Activated CD4-positive, alpha-beta T cell treated with anti-CD3 and anti-CD28 coated beads, Interleukin-2, amount 10 ng/mL, durations not matched to agents 7 days and 5 days (primary cell): Measurements from ENCODE around the gene THBS2. TPM values are rescaled to one million over a fixed set of nuclear protein-coding genes. Genes with fewer than 3 reads are reported as not detected.

ENCODE experiments used
- CTCF ChIA-PET: fragments of 350-600 bp; sonication (Branson Sonifier 250); formaldehyde crosslinking; loops from one replicate; lab custom pipeline; 2021; ENCODE audit warnings: antibody characterized with exemption; lab: Charles Lee
- POLR2A ChIA-PET: fragments of 350-600 bp; sonication (Branson Sonifier 250); formaldehyde crosslinking; loops from one replicate; lab custom pipeline; 2021; ENCODE audit warnings: antibody characterized with exemption; lab: Charles Lee
- DNase-seq: peaks from one replicate; pipeline ENCODE4 v3.0.0-alpha.2; 2020
- H3K27ac Mint-ChIP-seq: one replicate; pipeline ENCODE4 v1.8.0; 2021; ENCODE audit warnings: mild to moderate bottlenecking, moderate library complexity, mixed read lengths
- H3K27me3 Mint-ChIP-seq: one replicate; pipeline ENCODE4 v1.8.0; 2021; ENCODE audit warnings: mixed read lengths
- H3K36me3 Mint-ChIP-seq: one replicate; pipeline ENCODE4 v1.8.0; 2021; ENCODE audit warnings: low read depth, mixed read lengths
- H3K4me1 Mint-ChIP-seq: one replicate; pipeline ENCODE4 v1.8.0; 2021; ENCODE audit warnings: mixed read lengths
- H3K4me3 Mint-ChIP-seq: one replicate; pipeline ENCODE4 v1.8.0; 2021; ENCODE audit warnings: mild to moderate bottlenecking, moderate library complexity, mixed read lengths
- H3K9me3 Mint-ChIP-seq: one replicate; pipeline ENCODE4 v1.8.0; 2021; ENCODE audit warnings: mixed read lengths
- total RNA-seq, 2 experiments: library from RNA; stranded (reverse); gene quantifications; one replicate each; pipeline ENCODE4 v1.2.3, GENCODE V29; 2021

THBS2 gene
- total RNA-seq, 2 experiments from 2014 or later, result not detected

DNA sequence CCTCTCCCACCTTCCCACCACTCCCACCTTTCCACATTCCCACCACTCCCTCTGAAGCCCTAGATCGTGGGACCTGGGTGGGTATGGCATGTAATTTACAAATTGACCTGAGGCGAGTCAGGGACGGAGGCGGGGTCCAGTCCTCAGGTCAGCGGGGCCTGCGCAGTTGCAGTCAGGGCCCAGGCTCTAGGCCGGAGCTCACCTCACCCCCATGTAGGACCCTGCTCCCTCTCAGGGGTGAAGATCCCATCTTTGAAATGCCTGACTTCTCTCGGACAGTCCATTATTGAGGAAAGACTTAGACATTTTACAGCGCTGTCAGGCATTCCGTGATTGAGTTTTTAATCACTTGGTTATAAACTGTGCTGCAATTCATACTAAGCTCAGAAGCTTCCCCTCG lies 10.5 kb downstream of the THBS2 start:
- no peaks in the 10 kb centered on the region for H3K36me3 Mint-ChIP-seq
- H3K4me1 Mint-ChIP-seq, result no peaks in the 10 kb centered on the region
- peaks cover 7% of the 10 kb centered on the region for H3K9me3 Mint-ChIP-seq
- no peak for DNase-seq
- H3K27ac Mint-ChIP-seq, result no peak overlapping the region
- no peaks in the 10 kb centered on the region for H3K27me3 Mint-ChIP-seq
- no peak overlapping the region for H3K4me3 Mint-ChIP-seq
- ChIA-PET CTCF (no interaction called here), POLR2A (interaction anchor here (0.6 kb wide), 1 partner anchor 20 kb away, joined by 5 read pairs; no protein-coding TSS in a partner anchor)

DNA sequence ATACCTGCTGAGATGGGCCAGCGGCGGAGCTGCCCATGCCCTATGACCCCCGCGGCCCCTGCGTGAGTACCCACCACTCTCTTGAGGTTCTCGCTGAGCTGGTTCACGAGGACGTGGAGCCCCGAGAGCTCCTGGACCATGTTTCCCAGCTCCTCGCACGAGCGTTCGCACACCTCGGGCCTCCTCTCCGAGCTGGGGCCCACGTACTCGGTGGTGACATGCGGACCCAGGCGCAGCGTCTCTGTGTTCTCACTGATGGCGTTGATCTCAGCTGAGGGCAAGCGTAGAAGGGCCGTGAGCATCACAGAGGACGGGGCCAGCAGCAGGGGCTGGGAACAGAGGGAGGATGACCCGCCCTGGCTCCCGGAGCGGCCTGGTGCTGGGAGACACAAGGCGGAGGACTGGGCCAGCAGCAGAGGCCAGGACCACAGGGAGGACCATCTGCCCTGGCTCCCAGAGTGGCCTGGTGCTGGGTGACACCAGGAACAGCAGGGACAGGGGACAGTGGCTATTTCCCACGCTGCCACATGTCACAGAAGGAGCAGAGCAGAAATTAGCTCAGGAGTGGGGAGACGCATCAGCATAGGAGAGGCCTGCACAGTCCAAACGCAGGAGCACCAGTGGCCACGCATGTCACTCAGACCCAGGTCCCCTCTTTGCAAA lies 11.8 kb downstream of the THBS2 start:
- Mint-ChIP-seq H3K9me3 (no peaks in the 10 kb centered on the region), H3K27me3 (no peaks in the 10 kb centered on the region), H3K4me3 (no peak overlapping the region), H3K4me1 (no peaks in the 10 kb centered on the region), H3K27ac (no peak overlapping the region), H3K36me3 (no peaks in the 10 kb centered on the region)
- no peak for DNase-seq
- CTCF ChIA-PET, result no interaction called here
- POLR2A ChIA-PET, result no interaction called here

DNA sequence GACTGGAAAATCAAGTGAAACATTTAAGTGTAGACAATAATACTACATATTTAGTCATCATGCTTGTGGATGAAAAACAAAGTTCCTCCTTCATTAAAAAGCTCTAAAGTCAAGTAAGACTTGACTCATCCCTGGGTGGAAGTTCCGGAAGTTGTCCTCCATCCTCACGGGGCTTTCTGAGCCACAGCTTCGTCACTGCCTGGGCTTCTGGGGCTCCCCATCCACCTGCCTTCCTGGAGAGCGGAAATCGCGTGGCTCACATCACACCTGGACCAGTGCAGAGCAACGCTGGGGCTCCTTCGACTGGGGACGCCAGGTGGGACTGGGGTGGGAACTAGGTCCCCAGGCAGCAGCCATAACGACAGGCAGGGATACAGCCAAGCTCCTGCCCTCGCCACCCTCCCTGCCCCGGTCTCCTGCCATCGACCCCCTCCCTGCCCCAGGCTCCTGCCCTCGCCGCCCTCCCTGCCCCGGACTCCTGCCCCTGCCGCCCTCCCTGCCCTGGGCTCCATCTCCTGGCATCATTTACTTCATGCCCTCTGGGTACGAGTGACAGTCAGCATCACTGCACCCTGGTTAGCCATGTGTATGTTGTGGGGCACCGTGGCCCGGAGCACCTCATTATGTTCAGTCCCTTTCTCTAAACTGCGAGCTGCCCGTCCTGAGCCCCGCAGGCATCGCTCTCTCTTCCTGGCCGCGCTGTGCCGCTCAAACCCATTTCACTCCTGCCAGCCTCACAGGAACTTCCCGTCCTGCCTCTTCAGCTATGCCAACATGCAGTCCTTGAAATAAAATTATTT lies 12.9 kb downstream of the THBS2 start:
- H3K4me3 Mint-ChIP-seq, result no peak overlapping the region
- H3K4me1 Mint-ChIP-seq, result no peaks in the 10 kb centered on the region
- H3K9me3 Mint-ChIP-seq, result no peaks in the 10 kb centered on the region
- H3K36me3 Mint-ChIP-seq, result no peaks in the 10 kb centered on the region
- H3K27me3 Mint-ChIP-seq, result no peaks in the 10 kb centered on the region
- H3K27ac Mint-ChIP-seq, result no peak overlapping the region
- DNase-seq, result no peak
- ChIA-PET CTCF (no interaction called here), POLR2A (no interaction called here)

DNA sequence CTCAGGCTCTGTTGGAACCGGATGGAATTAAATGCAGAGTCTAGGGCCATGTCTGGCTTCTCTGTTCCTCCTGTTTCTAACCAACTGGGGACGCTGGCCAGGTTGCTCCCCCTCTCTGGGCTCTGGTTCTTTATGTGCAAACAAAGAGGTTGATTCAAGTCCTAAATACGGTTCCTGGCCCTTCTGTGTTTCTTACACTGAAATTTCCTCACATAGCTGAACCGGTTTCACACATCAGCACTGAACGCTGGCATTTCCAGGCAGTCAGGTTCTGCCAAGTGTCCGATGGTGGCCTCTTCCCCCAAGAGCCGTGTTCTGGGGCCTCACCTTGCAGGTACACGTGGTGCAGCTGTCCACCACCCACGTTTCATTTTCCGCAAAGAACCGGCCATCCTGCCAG lies 13.5 kb downstream of the THBS2 start:
- Mint-ChIP-seq H3K4me3 (no peak overlapping the region), H3K9me3 (peaks cover 3% of the 10 kb centered on the region), H3K4me1 (no peaks in the 10 kb centered on the region), H3K27ac (no peak overlapping the region), H3K36me3 (no peaks in the 10 kb centered on the region), H3K27me3 (no peaks in the 10 kb centered on the region)
- POLR2A ChIA-PET, result no interaction called here
- DNase-seq, result no peak
- CTCF ChIA-PET, result no interaction called here

DNA sequence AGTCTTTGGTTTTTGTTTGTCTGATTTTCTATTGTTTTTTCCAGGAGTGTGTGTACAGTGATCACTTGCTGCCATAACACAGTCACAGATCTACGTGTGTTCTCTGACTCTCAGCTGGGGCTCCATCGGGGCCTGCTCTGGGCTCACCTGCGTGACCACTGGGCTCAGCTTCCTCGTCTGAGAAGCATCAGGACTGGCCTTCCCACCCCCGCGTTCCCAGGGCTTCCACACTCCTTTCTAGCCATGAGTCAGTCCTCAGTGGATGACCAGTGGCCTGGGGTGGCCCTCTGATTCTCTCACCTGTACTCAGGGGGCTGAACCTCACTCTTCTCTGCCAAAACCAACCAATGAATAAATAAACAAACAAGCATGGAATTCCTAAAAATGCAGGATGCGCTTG lies 14.5 kb downstream of the THBS2 start:
- H3K4me1 Mint-ChIP-seq, result no peaks in the 10 kb centered on the region
- ChIA-PET CTCF (no interaction called here), POLR2A (no interaction called here)
- H3K27me3 Mint-ChIP-seq, result no peaks in the 10 kb centered on the region
- H3K9me3 Mint-ChIP-seq, result peaks cover 6% of the 10 kb centered on the region
- H3K27ac Mint-ChIP-seq, result no peak overlapping the region
- H3K36me3 Mint-ChIP-seq, result no peaks in the 10 kb centered on the region
- H3K4me3 Mint-ChIP-seq, result no peak overlapping the region
- no peak for DNase-seq

DNA sequence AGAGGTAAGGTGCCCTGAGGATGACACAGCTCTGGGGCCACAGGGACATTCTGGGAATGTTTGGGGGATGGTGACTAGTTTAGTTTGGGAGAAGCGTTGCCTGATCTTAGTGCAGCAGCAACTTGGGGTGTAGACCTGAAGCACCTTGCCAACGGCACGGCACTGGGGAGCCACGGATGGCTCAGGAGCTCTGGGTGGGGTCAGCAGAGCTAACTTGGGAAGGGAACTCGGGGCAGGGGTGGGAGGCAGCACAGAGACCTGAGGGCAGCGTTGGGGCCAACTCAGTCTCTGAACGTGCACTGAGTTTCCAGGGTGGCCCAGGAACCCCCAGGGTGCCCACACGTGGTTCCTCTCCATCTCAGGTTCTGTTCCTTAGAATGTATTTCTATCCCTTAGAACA lies 14.9 kb downstream of the THBS2 start:
- no peaks in the 10 kb centered on the region for H3K36me3 Mint-ChIP-seq
- CTCF ChIA-PET, result no interaction called here

DNA sequence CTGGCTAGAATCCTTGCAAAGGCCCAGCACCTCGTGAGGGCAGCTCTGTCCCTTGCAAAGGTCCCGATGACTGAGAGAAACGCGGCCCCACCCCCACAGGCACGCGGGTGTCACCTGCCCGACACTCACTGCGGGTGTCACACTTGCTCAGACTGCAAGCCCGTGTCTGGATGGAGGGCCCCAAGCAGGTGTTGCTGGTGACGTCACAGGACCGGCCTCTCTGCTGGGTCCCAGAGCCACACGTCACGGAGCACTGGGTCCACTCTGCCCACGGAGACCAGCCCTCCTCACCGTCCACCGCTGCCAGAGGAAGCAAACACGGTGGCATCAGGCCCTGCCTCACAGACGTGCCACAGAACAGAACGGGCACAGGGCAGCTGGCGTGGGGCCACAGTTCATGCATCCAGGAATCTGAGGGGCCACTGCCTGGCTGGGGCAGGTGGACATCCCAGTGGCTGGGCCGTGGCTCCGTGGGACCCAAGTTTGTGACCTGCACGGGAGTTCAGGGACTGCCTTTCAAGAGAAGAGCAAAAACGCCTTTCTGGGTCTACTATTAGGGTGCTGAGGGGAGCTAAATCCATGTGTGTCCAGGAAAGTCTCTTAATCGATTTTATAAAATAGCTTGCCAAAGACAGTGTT lies 16.0 kb downstream of the THBS2 start:
- Mint-ChIP-seq H3K4me3 (no peak overlapping the region), H3K9me3 (peaks cover 19% of the 10 kb centered on the region)
- POLR2A ChIA-PET, result no interaction called here

More for the DNA sequence above, 14.9 kb downstream of the THBS2 start:
- no peaks in the 10 kb centered on the region for H3K27me3 Mint-ChIP-seq
- no peaks in the 10 kb centered on the region for H3K4me1 Mint-ChIP-seq
- H3K9me3 Mint-ChIP-seq, result peaks cover 10% of the 10 kb centered on the region
- DNase-seq, result no peak
- POLR2A ChIA-PET, result no interaction called here
- H3K4me3 Mint-ChIP-seq, result no peak overlapping the region
- no peak overlapping the region for H3K27ac Mint-ChIP-seq

DNA sequence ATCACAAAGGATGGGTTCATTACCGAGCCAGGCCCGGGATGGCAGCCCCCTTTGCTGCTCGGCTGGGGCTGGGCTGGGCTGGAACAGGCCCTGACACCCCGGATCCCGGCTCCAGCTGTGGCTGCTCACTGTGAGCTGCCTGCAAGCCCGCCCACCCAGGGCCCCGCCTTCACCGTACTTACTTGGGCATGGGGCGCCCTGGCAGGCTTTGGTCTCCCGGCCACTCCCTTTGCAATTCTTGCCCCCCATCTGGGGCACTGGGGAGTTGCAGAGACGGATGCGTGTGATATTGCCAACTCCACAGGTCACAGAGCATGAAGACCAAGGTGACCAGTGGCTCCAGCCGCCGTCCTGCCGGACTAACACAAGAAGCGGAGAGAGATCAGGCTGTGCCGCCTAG lies 16.7 kb downstream of the THBS2 start:
- Mint-ChIP-seq H3K36me3 (no peaks in the 10 kb centered on the region), H3K27me3 (no peaks in the 10 kb centered on the region), H3K4me1 (no peaks in the 10 kb centered on the region), H3K27ac (no peak overlapping the region), H3K4me3 (no peak overlapping the region), H3K9me3 (peaks cover 19% of the 10 kb centered on the region)
- no peak for DNase-seq
- POLR2A ChIA-PET, result no interaction called here
- CTCF ChIA-PET, result no interaction called here

More for the DNA sequence above, 16.0 kb downstream of the THBS2 start:
- CTCF ChIA-PET, result no interaction called here
- Mint-ChIP-seq H3K27me3 (no peaks in the 10 kb centered on the region), H3K36me3 (no peaks in the 10 kb centered on the region), H3K27ac (no peak overlapping the region), H3K4me1 (no peaks in the 10 kb centered on the region)
- no peak for DNase-seq

DNA sequence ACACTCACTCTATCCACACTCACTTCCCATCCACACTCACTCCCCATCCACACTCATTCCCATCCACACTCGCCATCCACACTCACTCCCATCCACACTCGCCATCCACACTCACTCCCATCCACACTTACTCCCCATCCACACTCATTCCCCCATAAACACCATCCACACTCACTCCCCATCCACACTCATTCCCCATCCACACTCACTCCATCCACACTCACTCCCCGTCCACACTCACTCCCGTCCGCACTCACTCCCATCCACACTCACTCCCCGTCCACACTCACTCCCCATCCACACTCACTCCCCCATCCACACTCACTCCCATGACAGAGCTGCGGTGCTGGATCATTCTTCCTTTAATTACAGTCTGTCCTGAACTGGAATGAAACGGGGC lies 17.1 kb downstream of the THBS2 start:
- H3K27ac Mint-ChIP-seq, result no peak overlapping the region
- ChIA-PET POLR2A (no interaction called here), CTCF (no interaction called here)
- H3K4me3 Mint-ChIP-seq, result no peak overlapping the region
- peaks cover 19% of the 10 kb centered on the region for H3K9me3 Mint-ChIP-seq
- H3K4me1 Mint-ChIP-seq, result no peaks in the 10 kb centered on the region
- no peak for DNase-seq
- H3K36me3 Mint-ChIP-seq, result no peaks in the 10 kb centered on the region
- no peaks in the 10 kb centered on the region for H3K27me3 Mint-ChIP-seq

DNA sequence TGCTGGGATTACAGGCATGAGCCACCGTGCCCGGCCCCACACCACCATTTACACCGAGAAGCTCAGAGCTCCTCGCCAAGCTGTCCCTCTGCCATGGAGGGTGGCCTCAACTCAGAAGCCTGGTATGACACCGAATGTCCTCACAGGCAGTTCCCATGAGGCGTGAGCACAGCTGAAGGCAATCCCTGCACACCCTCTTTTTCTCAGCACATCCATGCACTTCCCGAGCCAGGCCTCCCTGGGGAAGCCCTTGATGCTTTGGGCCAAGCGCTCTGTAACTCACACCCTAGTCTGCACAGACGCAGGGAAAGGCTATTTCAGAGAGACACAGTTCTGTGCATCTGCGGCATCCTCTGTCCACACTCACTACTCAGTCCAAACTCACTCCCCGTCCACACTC lies 18.4 kb downstream of the THBS2 start:
- no peaks in the 10 kb centered on the region for H3K27me3 Mint-ChIP-seq
- CTCF ChIA-PET, result no interaction called here
- no peaks in the 10 kb centered on the region for H3K36me3 Mint-ChIP-seq
- DNase-seq, result no peak
- H3K9me3 Mint-ChIP-seq, result peaks cover 19% of the 10 kb centered on the region
- no peaks in the 10 kb centered on the region for H3K4me1 Mint-ChIP-seq
- POLR2A ChIA-PET, result no interaction called here
- no peak overlapping the region for H3K4me3 Mint-ChIP-seq
- no peak overlapping the region for H3K27ac Mint-ChIP-seq

DNA sequence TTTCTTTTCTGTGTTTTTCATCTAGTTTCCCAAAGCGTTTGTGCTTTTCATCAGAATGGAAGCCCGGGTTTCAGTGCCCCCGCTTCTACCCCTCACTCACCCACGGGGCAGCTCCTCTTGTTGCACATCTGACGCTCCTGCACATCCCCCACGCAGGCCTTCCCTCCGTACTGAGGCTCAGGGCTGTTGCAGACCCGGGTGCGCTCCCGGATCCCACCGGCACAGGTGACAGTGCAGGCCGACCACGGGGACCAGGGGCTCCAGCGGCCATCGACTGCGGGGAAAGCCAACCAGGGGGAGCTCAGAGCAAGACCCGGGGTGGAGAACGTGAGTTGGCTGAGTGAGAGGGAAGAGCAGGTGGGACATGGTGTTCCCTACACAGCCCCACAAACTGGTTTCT lies 19.0 kb downstream of the THBS2 start:
- ChIA-PET CTCF (no interaction called here), POLR2A (no interaction called here)
- Mint-ChIP-seq H3K9me3 (peaks cover 19% of the 10 kb centered on the region), H3K36me3 (no peaks in the 10 kb centered on the region), H3K4me3 (no peak overlapping the region), H3K27ac (no peak overlapping the region), H3K4me1 (no peaks in the 10 kb centered on the region), H3K27me3 (no peaks in the 10 kb centered on the region)
- no peak for DNase-seq

DNA sequence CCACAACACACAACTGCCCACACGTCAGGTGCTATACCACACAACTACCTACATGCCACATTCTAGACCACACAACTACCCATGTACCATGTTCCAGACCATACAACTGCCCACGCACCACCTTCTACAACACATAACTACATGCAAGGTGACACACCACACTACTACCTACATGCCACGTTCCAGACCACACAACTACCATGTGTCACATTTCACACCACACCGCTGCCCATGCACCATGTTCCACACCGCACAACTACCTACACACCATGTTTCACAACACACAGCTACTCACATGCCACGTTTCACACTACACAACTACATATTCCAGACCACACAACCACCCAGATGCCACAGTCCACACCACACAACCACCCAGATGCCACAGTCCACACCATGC lies 19.8 kb downstream of the THBS2 start:
- POLR2A ChIA-PET, result no interaction called here
- H3K27ac Mint-ChIP-seq, result no peak overlapping the region

DNA sequence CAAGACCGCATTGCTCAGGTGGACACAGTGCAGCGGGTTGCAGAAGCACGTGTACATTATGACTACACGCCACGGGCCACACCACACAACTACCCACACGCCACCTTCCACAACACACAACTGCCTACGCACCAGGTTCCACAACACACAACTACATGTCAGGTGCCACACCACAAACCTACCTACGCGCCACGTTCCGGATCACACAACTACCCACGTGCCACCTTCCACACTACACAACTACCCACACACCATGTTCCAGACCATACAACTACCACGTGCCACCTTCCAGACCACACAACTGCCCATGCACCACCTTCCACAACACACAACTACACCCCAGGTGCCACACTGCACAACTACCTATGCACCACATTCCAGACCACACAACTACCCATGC lies 20.5 kb downstream of the THBS2 start:
- H3K4me3 Mint-ChIP-seq, result no peak overlapping the region
- peaks cover 19% of the 10 kb centered on the region for H3K9me3 Mint-ChIP-seq
- ChIA-PET POLR2A (no interaction called here), CTCF (no interaction called here)
- no peaks in the 10 kb centered on the region for H3K4me1 Mint-ChIP-seq
- H3K27ac Mint-ChIP-seq, result no peak overlapping the region
- no peak for DNase-seq
- H3K36me3 Mint-ChIP-seq, result no peaks in the 10 kb centered on the region
- H3K27me3 Mint-ChIP-seq, result no peaks in the 10 kb centered on the region

More for the DNA sequence above, 19.8 kb downstream of the THBS2 start:
- Mint-ChIP-seq H3K4me3 (no peak overlapping the region), H3K36me3 (no peaks in the 10 kb centered on the region), H3K4me1 (no peaks in the 10 kb centered on the region), H3K27me3 (no peaks in the 10 kb centered on the region), H3K9me3 (peaks cover 19% of the 10 kb centered on the region)
- no peak for DNase-seq
- CTCF ChIA-PET, result no interaction called here
